ENCODE results near the gene ARPC5.

- no peak for TF ChIP-seq CTCF (IDR thresholded peaks at IDR 0.05; ENCODE audit: borderline replicate concordance, extremely low read depth, low read length, poor library complexity, severe bottlenecking)
- no peak for TF ChIP-seq EZH2 (IDR thresholded peaks at IDR 0.05; ENCODE audit: borderline replicate concordance, low read depth, low read length, severe bottlenecking)
Observed at GRCh38 chr1:183653462-183653794, 17.8 kb upstream of the ARPC5 start.

All from DND-41 (cell line).